ENCODE measurements around the gene HTR1D.

DNA sequence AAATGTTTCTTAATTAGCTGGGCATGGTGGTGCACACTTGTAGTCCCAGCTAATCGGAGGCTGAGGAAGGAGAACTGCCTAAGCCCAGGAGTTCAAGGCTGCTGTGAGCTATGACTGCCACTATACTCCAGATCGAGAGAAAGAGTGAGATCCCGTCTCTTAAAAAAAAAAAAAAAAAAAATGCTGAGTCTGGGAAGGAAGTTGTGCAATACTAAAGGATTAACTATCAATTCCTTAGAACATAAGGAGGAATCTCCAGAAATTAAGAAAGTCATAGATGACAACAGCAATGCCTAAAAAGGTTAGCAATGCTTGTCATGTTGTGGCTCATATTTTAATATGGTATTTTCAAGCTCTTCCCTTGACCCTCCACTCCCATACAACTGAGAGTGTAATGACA, 53.9 kb downstream of the HTR1D start:
- TF ChIP-seq POLR2A (IDR thresholded peaks at IDR 0.05) = no peak
- TF ChIP-seq, protein P1, sequence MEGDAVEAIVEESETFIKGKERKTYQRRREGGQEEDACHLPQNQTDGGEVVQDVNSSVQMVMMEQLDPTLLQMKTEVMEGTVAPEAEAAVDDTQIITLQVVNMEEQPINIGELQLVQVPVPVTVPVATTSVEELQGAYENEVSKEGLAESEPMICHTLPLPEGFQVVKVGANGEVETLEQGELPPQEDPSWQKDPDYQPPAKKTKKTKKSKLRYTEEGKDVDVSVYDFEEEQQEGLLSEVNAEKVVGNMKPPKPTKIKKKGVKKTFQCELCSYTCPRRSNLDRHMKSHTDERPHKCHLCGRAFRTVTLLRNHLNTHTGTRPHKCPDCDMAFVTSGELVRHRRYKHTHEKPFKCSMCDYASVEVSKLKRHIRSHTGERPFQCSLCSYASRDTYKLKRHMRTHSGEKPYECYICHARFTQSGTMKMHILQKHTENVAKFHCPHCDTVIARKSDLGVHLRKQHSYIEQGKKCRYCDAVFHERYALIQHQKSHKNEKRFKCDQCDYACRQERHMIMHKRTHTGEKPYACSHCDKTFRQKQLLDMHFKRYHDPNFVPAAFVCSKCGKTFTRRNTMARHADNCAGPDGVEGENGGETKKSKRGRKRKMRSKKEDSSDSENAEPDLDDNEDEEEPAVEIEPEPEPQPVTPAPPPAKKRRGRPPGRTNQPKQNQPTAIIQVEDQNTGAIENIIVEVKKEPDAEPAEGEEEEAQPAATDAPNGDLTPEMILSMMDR (IDR thresholded peaks at IDR 0.05) = no peak
- no peak for TF ChIP-seq POLR2AphosphoS5 (IDR thresholded peaks at IDR 0.05)
